K562 (cell line): ENCODE measurements around the gene MRPL28. TPM values are rescaled to one million over a fixed set of nuclear protein-coding genes. Genes with fewer than 3 reads are reported as not detected.

Source experiments
- ATAC-seq: fragments of 200-7000 bp; cut with Tn5 transposase; 3 replicates; pipeline ENCODE4 v1.9.1; 2020; ENCODE audit warnings: moderate library complexity
- BruUV-seq: library from RNA; stranded (reverse); fragments of 400-500 nt; replicated peaks from 2 replicates; lab custom pipeline; 2021; lab: Mats Ljungman, UMichigan
- CTCF ChIA-PET: fragments of 300-600 bp; formaldehyde crosslinking; extraction: SDS; loops from one replicate; lab custom pipeline; 2021; ENCODE audit warnings: low intra/inter-chr PET ratio; lab: Yijun Ruan, JAX
- POLR2A ChIA-PET: fragments of 300-600, 350-650 bp; sonication (Branson Sonifier 250); formaldehyde crosslinking; extraction: SDS; loops from one replicate; lab custom pipeline; 2021; ENCODE audit warnings: antibody characterized with exemption, inconsistent platforms; lab: Yijun Ruan, JAX
- DNase-seq, 4 experiments: peaks; one replicate each; pipeline versions ENCODE4 v3.0.0 to v3.0.0-alpha.2; 2011 to 2018; ENCODE audit warnings: low spot score in 3 of 4, mixed read lengths in 3 of 4; ENCODE audit errors: extremely low read depth in 1 of 4
- FAIRE-seq: peaks from 2 replicates; lab custom pipeline; 2011; peaks lifted over from hg19 to GRCh38; lab: Jason Lieb, UNC
- H2AFZ ChIP-seq: 2 replicates; pipeline ENCODE4 v1.6.0; 2011; ENCODE audit warnings: low read depth, low read length, control low read depth, inconsistent platforms
- H3K27ac ChIP-seq: fragments of 200-600 bp; 3 replicates; pipeline ENCODE4 v1.8.0; 2011; ENCODE audit warnings: low read depth, mild to moderate bottlenecking, control low read depth, inconsistent platforms, low read length, moderate library complexity, mixed read lengths; ENCODE audit errors: extremely low read depth
- H3K27me3 ChIP-seq, 2 experiments: fragments of 300-600 bp in 1 of 2; 2 replicates in 1 of 2; 3 replicates in 1 of 2; pipeline versions ENCODE4 v1.6.0 to v1.8.0; 2011; ENCODE audit warnings: inconsistent platforms in 2 of 2, low read length in 2 of 2, mild to moderate bottlenecking in 1 of 2, mixed read lengths in 1 of 2, moderate library complexity in 1 of 2; ENCODE audit not compliant: control insufficient read depth in 2 of 2, insufficient read depth in 2 of 2
- H3K36me3 ChIP-seq: fragments of 300-600 bp; 3 replicates; pipeline ENCODE4 v1.8.0; 2011; ENCODE audit warnings: mild to moderate bottlenecking, low read length, inconsistent platforms; ENCODE audit not compliant: control insufficient read depth, insufficient read depth
- H3K4me1 ChIP-seq, 2 experiments: fragments of 200-600 bp in 1 of 2; replicated peaks in 1 of 2; 2 replicates in 1 of 2; 3 replicates in 1 of 2; pipeline versions ENCODE4 v1.5.1 to v1.8.0; 2011; ENCODE audit warnings: inconsistent platforms in 2 of 2, low read length in 2 of 2, mild to moderate bottlenecking in 1 of 2, mixed read lengths in 1 of 2, moderate library complexity in 1 of 2; ENCODE audit not compliant: control insufficient read depth in 2 of 2, insufficient read depth in 2 of 2
- H3K4me2 ChIP-seq: 2 replicates; pipeline ENCODE4 v1.6.1; 2011; ENCODE audit warnings: low read length, control low read depth, inconsistent platforms, mixed read lengths; ENCODE audit not compliant: insufficient read depth
- H3K4me3 ChIP-seq: fragments of 200-600 bp; sonication (generic), shearing (Covaris generic); 2 replicates; pipeline ENCODE4 v1.5.1; 2016; ENCODE audit warnings: control low read depth, inconsistent platforms
- H3K79me2 ChIP-seq: fragments of 200-600 bp; 3 replicates; pipeline ENCODE4 v1.8.0; 2011; ENCODE audit warnings: low read length, inconsistent platforms; ENCODE audit not compliant: control insufficient read depth, insufficient read depth
- H3K9ac ChIP-seq, 2 experiments: 2 replicates each; pipeline versions ENCODE4 v1.6.0 to v1.6.1; 2011; ENCODE audit warnings: low read depth in 2 of 2, low read length in 2 of 2, control low read depth in 1 of 2, inconsistent platforms in 1 of 2, mild to moderate bottlenecking in 1 of 2, mixed read lengths in 1 of 2; ENCODE audit not compliant: insufficient read depth in 1 of 2
- H3K9me1 ChIP-seq: one replicate; pipeline ENCODE4 v1.6.0; 2011; ENCODE audit warnings: inconsistent platforms, mild to moderate bottlenecking, low read length, moderate library complexity; ENCODE audit not compliant: control insufficient read depth, insufficient read depth
- H3K9me3 ChIP-seq: replicated peaks from 2 replicates; pipeline ENCODE4 v1.5.1; 2011; ENCODE audit warnings: low read depth, low read length, inconsistent platforms; ENCODE audit not compliant: control insufficient read depth, insufficient read depth
- H4K20me1 ChIP-seq: replicated peaks from 2 replicates; pipeline ENCODE4 v1.6.1; 2011; ENCODE audit warnings: low read length, inconsistent platforms, mixed read lengths; ENCODE audit not compliant: control insufficient read depth, insufficient read depth
- ADNP ChIP-seq: fragments of 200-800 bp; sonication (Bioruptor generic); IDR thresholded peaks from 2 replicates; pipeline ENCODE4 v1.6.1; 2016; ENCODE audit warnings: missing genetic modification characterization, missing compliant biosample characterization
- BACH1 ChIP-seq: fragments of 200-800 bp; sonication (Bioruptor generic); IDR thresholded peaks from 2 replicates; pipeline ENCODE4 v1.6.1; 2016; ENCODE audit warnings: missing genetic modification characterization, missing compliant biosample characterization
- EWSR1 ChIP-seq: fragments of 450-650 bp; IDR thresholded peaks from 2 replicates; pipeline ENCODE4 v1.6.1; 2018; ENCODE audit warnings: borderline replicate concordance, mild to moderate bottlenecking, low read depth, moderate library complexity; ENCODE audit not compliant: partially characterized antibody
- MTF1 ChIP-seq: fragments of 250-450 bp; sonication (Bioruptor Pico); IDR thresholded peaks from 2 replicates; pipeline ENCODE4 v1.9.0; 2021; ENCODE audit warnings: moderate library complexity, mild to moderate bottlenecking, inconsistent platforms, borderline replicate concordance
- NCOA4 ChIP-seq: fragments of 450-650 bp; IDR thresholded peaks from 2 replicates; pipeline ENCODE4 v1.6.1; 2018; ENCODE audit warnings: mild to moderate bottlenecking; ENCODE audit not compliant: partially characterized antibody
- PPARD ChIP-seq: fragments of 250-450 bp; sonication (Bioruptor Pico); IDR thresholded peaks from 2 replicates; pipeline ENCODE4 v1.8.0; 2022; ENCODE audit warnings: inconsistent platforms, mild to moderate bottlenecking, moderate library complexity
- PTTG1 ChIP-seq: fragments of 450-650 bp; IDR thresholded peaks from 2 replicates; pipeline ENCODE4 v1.6.1; 2016; ENCODE audit warnings: low read depth, mild to moderate bottlenecking, missing genetic modification characterization, missing compliant biosample characterization
- TEAD4 ChIP-seq, 2 experiments: sonication (generic) in 1 of 2; formaldehyde crosslinking in 1 of 2; IDR thresholded peaks; 2 replicates each; pipeline versions ENCODE4 v1.6.1 to v1.8.0; 2012 to 2022; ENCODE audit warnings: borderline replicate concordance in 1 of 2, inconsistent platforms in 1 of 2, low read length in 1 of 2, mild to moderate bottlenecking in 1 of 2, missing genetic modification reagents in 1 of 2
- WGBS: fragments of 100-300 bp; shearing (Covaris generic); methylation state at CpG from one replicate; pipeline ENCODE4 v1.1.6; 2016; ENCODE audit warnings: low coverage, mixed read lengths; ENCODE audit not compliant: insufficient coverage; ENCODE audit errors: missing lambda C conversion rate; 5-methylcytosine and 5-hydroxymethylcytosine counted together
- in situ Hi-C: fragments of 300-500 bp; cut with MboI; formaldehyde crosslinking; loops from 4 replicates; pipeline ENCODE4 v1.15.0; 2018; ENCODE audit warnings: inconsistent platforms, mixed read lengths
- intact Hi-C: fragments of 100-400 bp; cut with micrococcal nuclease; formaldehyde crosslinking; loops from 2 replicates; pipeline ENCODE4 v1.14.2; 2022
- polyA plus RNA-seq, 8 experiments: library from polyadenylated mRNA; depleted of rRNA in 4 of 8; stranded (reverse) in 5 of 8; unstranded in 3 of 8; fragments of >200 nt; fragmentation: Nextera tagmentation in 2 of 8; fragmentation: Illumina TruSeq in 1 of 8; extraction: Ambion mirVana in 2 of 8; extraction: Trizol in 1 of 8; gene quantifications; 2 replicates each; pipeline versions ENCODE4 v1.2.1 to v1.2.3, GENCODE V29; 2011 to 2014; ENCODE audit warnings: inconsistent platforms in 1 of 8, missing spikeins in 1 of 8
- total RNA-seq, 7 experiments: library from RNA; depleted of rRNA in 6 of 7; stranded (reverse); fragments of >200 nt in 6 of 7; fragmentation: Illumina TruSeq in 2 of 7; extraction: Trizol in 2 of 7; gene quantifications; 2 replicates each; pipeline versions ENCODE4 v1.2.1 to v1.2.3, GENCODE V29; 2011 to 2021; ENCODE audit warnings: low replicate concordance in 1 of 7

MRPL28 gene
- total and polyA plus RNA-seq, 9 of the 15 experiments (the other 6 are each of a cell fraction or from before 2014, with no cell fraction given) = 2.5 to 323 (median 175) TPM

GRCh38 chr16:359067-359763 lies 11.1 kb downstream of the MRPL28 start:
- no peaks in the 10 kb centered on the region for H4K20me1 ChIP-seq
- H3K36me3 ChIP-seq = no peaks in the 10 kb centered on the region
- H3K27ac ChIP-seq = no peak overlapping the region
- WGBS = 51% methylated on average over 14 of the region's 19 CpGs
- in situ Hi-C loops (no loop called here), intact Hi-C loops (no loop called here)
- H3K79me2 ChIP-seq = no peaks in the 10 kb centered on the region
- no peaks in the 10 kb centered on the region for H3K9me3 ChIP-seq
- H3K27me3 ChIP-seq = no peaks in the 10 kb centered on the region
- DNase-seq (no peak), FAIRE-seq (no peak), ATAC-seq (no peak)
- CTCF ChIA-PET = interaction anchor here (0.6 kb wide), 1 partner anchor 165 kb away, joined by 4 read pairs; no protein-coding TSS in a partner anchor
- TF ChIP-seq PTTG1 (tag) (no peak), MTF1 (CRISPR knock-in tag) (no peak), TEAD4 (IDR thresholded peaks at IDR 0.05; ENCODE audit: low read length) (no peak), TEAD4 (CRISPR knock-in tag; IDR thresholded peaks at IDR 0.05; ENCODE audit: borderline replicate concordance) (no peak), PPARD (CRISPR knock-in tag) (no peak), BACH1 (tag) (no peak), NCOA4 (no peak), ADNP (tag) (no peak), EWSR1 (no peak)
- BruUV-seq = no TSS peak
- H3K9me1 ChIP-seq = no peaks in the 10 kb centered on the region
- H3K4me2 ChIP-seq = no peak overlapping the region
- peaks cover under 1 to 70% of the 10 kb centered on the region in 2 experiments; a peak in 3 of 5 replicates for H3K4me1 ChIP-seq
- no peak overlapping the region for H3K4me3 ChIP-seq
- H3K9ac ChIP-seq = peak overlapping the region in 1 of 2 experiments; percentile 28; a peak in 1 of 4 replicates
- POLR2A ChIA-PET = no interaction called here
- no peak overlapping the region for H2AFZ ChIP-seq
